Activated CD8-positive, alpha-beta memory T cell treated with anti-CD3 and anti-CD28 coated beads, Interleukin-2, amount 50 U/mL, for 4 hours (primary cell): ENCODE data around the gene HLA-DPB1.
A peak's percentile ranks its signal among the peaks of the same experiment; 100 is the strongest.

Experiments
- DNase-seq: peaks from one replicate; pipeline ENCODE4 v3.0.0-alpha.2; 2020

Gene HLA-DPB1

GRCh38 chr6:33105386-33105785 is 29.6 kb downstream of the HLA-DPB1 start:
- DNase-seq: no peak

GRCh38 chr6:33105916-33106871 is 30.4 kb downstream of the HLA-DPB1 start:
- no peak for DNase-seq

GRCh38 chr6:33107641-33108040 is 31.9 kb downstream of the HLA-DPB1 start:
- no peak for DNase-seq

DNA sequence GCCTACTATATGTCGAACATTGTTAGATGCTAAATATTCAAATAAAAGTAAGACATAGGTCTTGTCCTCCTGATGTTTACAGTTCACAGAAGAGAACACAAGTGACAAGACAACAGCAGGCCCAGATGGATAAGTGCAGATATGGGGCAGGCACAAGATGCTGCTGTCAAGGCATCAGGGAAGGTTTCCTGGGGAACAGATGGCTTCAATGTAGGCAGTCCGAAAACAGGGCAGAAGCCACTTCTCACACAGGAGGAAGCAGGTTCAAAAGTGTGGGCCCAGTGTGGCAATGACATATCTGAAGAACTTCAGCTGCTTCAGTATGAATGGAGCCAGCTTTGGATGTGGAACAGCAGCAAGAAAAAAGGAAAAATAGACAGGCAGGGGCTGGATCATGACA is 32.5 kb downstream of the HLA-DPB1 start:
- DNase-seq: no peak

DNA sequence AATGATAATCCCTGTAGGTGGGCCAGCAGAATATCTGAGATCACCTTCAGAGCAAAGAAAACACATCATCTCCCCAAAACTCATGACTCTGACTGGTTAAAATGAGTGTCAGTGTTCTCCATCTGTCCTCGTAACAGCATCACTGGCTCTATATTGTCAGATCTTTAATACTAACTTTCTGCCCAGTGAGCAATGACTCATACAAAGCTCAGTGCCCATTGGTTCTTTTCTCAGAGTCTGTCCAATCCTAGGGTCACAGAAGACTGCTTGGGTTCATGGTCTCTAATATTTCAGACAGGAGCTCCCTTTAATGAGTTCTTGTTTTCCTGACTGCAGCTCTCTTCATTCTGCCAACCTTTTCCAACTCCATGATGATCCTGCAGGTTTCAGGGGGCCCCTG is 36.4 kb downstream of the HLA-DPB1 start:
- DNase-seq: no peak

DNA sequence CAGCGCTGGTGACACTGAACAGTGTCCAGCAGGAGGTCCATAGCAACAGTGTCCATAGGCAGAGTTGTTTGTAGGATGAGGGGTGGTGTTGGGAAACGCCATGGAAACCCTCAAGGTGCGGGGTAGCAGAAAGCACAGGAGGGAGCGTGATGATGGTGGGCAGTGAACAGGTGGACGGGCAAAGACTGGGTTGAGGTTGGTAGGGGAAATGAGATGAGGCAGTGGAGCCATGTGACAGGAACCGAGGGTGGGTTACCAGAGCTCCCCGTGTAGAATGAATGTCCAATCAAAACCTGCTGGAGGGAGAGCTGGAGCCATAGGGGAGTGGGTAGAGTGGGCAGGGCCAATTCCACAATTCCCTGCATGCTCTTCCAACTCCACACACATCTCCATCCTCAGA is 38.0 kb downstream of the HLA-DPB1 start:
- DNase-seq: no peak

DNA sequence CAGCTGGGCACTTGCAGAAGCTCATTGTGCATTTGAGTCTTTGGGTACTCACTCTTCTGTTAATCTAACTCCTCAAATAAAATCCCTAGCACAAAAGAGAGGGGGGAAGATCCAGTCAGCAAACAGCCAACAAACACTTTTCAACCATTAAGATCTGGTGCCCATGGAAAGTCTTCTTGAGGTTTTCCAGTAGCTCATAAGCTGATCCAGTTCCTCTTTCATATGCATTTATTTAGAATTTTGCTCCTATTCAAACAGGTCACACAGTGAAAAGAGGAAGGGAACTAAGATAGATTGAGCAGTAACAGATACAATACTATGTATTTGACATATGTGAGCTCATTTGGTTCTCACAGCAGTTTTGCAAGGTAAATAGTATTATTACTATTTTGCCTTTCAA is 38.6 kb downstream of the HLA-DPB1 start:
- DNase-seq: no peak

DNA sequence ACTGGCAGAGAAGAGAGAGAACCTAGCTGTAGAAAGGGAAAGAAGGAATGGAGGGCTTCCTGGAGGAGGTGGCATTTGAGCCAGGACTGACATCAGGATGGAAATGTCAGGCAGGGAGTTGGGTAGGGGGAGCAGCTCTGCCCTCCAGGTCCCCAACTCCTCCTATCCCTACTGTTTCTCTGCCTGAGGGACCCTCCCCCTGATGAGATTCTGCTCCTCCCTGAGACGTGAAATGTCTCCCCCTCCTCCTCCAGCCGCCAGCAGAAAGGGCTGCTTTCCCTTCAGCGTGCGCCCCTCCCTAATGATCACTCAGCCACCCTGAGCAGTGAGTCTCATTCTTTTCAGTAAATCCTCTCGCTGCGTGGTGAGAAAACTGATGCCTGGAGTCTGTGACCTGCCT is 40.6 kb downstream of the HLA-DPB1 start:
- no peak for DNase-seq

DNA sequence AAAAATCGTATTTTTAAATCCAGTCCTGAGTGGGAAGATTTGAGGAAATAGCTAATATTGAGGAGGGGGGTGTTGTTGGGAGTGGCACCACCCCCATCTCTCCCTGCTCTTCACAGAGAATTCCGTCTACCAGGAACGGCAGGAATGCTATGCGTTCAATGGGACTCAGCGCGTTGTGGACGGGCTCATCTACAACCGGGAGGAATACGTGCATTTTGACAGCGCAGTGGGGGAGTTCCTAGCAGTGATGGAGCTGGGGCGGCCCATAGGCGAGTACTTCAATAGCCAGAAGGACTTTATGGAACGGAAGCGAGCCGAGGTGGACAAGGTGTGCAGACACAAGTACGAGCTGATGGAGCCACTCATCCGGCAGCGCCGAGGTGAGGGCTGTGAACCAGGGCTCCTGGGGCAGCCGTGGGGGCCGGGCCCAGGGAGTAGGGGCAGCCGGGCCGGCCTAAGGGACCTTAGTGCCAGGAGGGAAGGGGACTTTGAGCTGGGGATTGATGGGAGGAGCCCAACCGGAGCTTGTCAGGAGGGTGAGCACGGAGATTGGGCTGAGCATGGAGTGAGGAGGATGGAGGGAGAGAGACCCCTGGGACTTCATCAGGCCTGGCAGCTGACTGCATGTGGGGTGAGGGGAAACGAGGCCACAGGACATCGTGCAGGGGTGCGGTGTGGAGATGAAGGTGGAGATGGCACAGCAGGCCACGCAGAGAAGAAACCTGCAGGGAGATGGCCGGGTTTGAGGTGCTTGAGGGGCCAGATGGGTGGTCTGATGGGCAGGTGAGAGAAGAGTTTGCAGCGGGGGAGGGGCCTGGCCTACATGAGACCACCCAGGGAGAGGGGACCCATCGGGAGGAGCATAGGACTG is 41.3 kb downstream of the HLA-DPB1 start:
- DNase-seq: peak; percentile 21

DNA sequence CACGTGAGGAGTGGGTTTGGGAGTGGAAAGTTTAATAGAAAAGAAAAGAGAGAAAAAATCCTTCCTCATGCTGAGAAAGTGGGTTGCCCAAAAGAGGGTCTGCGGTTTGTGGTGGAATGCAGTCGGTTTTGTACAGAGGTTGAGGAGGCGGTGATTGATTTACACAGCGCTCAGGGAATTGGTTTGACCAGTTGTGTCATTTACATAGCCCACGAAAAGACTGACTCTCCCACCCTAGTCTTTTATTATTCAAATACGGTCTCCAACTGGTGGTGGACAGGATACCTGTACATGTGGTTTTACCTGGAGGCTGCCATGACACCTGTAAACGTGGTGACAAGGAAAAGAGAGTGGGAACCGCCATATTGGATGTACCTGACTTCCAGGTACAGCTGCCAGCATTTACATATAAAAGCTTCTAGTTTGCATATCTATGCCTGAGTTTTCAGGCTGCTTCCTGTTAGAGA is 42.1 kb downstream of the HLA-DPB1 start:
- no peak for DNase-seq

- no peak for DNase-seq
Observed at GRCh38 chr6:33118525-33119123, 42.8 kb downstream of the HLA-DPB1 start.

DNA sequence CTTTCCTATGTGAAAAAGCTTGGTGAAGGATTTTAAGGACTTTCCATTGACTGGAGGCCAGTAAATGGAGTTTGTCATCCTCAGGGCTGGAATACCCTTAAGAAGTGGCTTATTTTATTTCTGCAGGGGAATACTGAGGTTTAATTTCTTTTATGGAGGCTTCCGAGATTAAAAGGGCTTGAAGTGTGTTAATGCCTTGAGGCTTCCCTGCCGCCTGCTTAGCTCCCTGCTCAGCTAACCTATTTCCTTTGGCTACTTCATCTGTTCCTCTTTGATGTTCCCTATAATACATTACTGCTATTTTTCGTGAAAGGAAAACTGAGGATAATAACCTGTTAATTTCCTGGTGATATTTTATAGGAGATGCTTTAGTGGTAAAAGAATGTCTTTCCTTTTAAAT is 44.2 kb downstream of the HLA-DPB1 start:
- DNase-seq: no peak

DNA sequence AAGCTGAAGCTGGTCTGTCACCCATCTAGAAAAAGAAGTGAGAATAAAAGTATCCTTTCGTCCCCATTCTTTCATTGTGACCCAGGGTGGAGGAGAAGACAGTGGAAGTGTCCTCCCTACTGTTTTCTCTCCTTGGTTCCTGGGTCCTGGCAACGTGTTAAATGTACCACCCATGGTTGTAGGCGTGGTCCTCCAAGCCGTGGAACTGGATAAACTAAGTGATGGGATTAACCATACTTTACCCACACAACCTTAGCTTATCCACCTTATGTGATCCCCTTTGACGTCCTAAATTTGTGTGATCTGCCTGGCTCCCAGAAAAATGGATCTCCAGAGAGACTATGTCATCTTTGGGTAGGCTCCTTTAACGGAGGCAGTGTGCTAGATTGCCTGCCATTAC is 47.4 kb downstream of the HLA-DPB1 start:
- no peak for DNase-seq

- no peak for DNase-seq
Observed at GRCh38 chr6:33123732-33124524, 48.1 kb downstream of the HLA-DPB1 start.

GRCh38 chr6:33124525-33124901 is 48.7 kb downstream of the HLA-DPB1 start:
- no peak for DNase-seq

DNA sequence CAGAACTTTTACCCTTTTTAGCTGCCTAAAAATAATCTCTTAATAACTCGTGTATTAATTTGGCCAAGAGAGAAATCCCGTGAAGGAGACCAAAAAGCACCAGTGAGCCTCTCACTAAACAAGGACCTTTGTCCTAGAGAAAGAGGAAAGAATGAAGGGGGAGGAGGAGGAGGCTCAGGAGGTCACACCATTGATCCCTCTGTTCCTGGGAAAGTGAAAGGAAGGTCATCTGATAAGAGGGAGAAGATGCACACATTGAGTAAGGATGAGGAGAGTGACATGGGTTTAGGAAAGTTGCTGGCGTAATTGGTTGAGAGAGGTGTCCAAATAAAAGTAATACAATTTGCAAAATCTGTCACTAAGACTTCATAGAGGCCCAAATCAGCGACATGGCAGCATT is 49.2 kb downstream of the HLA-DPB1 start:
- DNase-seq: no peak

DNA sequence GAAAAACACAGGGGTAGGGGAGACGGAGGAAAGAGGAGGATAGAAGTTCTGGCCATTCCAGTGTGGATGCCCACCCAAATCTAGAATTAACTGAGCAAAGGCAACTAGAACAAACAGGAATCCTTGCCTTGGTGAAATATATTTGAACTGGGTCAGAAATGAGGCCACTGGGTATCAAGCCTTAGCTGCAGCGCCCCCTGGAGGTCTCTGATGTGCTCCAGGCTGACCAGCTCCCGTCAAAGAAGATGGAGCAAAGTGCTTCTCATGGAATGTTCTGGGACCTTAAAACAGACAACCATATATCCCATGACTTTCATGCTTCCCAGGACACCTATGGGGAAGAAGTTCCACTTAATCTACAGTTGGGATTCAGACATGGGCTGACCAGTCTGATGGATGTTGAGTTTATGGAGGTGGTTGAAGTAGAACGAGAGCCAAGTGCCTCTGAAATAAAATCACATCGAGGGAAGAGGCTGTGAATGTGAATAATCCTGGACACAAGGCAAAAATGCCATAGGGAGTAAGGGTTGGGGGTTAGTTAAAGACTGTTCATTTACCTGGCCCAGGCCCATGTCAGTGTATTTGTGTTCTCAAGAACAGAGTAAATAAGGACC is 50.4 kb downstream of the HLA-DPB1 start:
- peak; percentile 67 for DNase-seq

GRCh38 chr6:33128318-33128717 is 52.5 kb downstream of the HLA-DPB1 start:
- no peak for DNase-seq

- no peak for DNase-seq
Observed at GRCh38 chr6:33132081-33132524, 56.3 kb downstream of the HLA-DPB1 start.

GRCh38 chr6:33136310-33136900 is 60.6 kb downstream of the HLA-DPB1 start:
- DNase-seq: no peak
